GM23338 (cell line): ENCODE measurements around the gene DGKH.

Experiments
- CTCF ChIP-seq, 2 experiments: fragments of 200-600 bp in 1 of 2; sonication (generic) in 1 of 2; conservative IDR thresholded peaks; 2 replicates each; pipeline versions ENCODE4 v1.5.1 to v1.6.1; 2016 to 2017; ENCODE audit warnings: antibody characterized with exemption in 2 of 2, low read depth in 2 of 2, mild to moderate bottlenecking in 2 of 2, moderate library complexity in 1 of 2
- ZNF331 ChIP-seq: fragments of 250-450 bp; sonication (Bioruptor Pico); IDR thresholded peaks from 2 replicates; pipeline ENCODE4 v1.5.0; 2020; ENCODE audit warnings: low read depth, mild to moderate bottlenecking, moderate library complexity

GRCh38 chr13:42039946-42040729 is 8.3 kb upstream of the DGKH start:
- TF ChIP-seq ZNF331 (CRISPR knock-in tag) = no peak
- no peak for TF ChIP-seq CTCF (conservative IDR thresholded peaks at IDR 0.05; ENCODE audit: low read depth in 2 of 2)
